HepG2 (cell line): ENCODE measurements around the gene RUBCNL. TPM values are rescaled to one million over a fixed set of nuclear protein-coding genes. Genes with fewer than 3 reads are reported as not detected.

ENCODE experiments used
- ATAC-seq: fragments of 200-7000 bp; cut with Tn5 transposase; 3 replicates; pipeline ENCODE4 v1.9.1; 2020; ENCODE audit warnings: mild to moderate bottlenecking, moderate library complexity
- BruUV-seq: library from RNA; stranded (reverse); fragments of 400-500 nt; replicated peaks from 2 replicates; lab custom pipeline; 2021; lab: Mats Ljungman, UMichigan
- CTCF ChIA-PET: fragments of 300-600 bp; formaldehyde crosslinking; extraction: SDS; loops from one replicate; lab custom pipeline; 2021; ENCODE audit warnings: low total read pairs, inconsistent platforms, low intra/inter-chr PET ratio; lab: Yijun Ruan, JAX
- POLR2A ChIA-PET: fragments of 350-600 bp; sonication (Branson Sonifier 250); formaldehyde crosslinking; loops from one replicate; lab custom pipeline; 2020; ENCODE audit warnings: antibody characterized with exemption, inconsistent platforms; lab: Yijun Ruan, JAX
- DNase-seq: peaks from one replicate; pipeline ENCODE4 v3.0.0-alpha.2; 2015; ENCODE audit warnings: low spot score
- FAIRE-seq: peaks from 3 replicates; lab custom pipeline; 2011; peaks lifted over from hg19 to GRCh38; lab: Jason Lieb, UNC
- H2AFZ ChIP-seq: one replicate; pipeline ENCODE4 v1.6.1; 2011; ENCODE audit warnings: low read length, inconsistent platforms
- H3K27ac ChIP-seq: fragments of 300-600 bp; 3 replicates; pipeline ENCODE4 v1.8.0; 2011; ENCODE audit warnings: mixed run types, mild to moderate bottlenecking, mixed read lengths, low read length, inconsistent platforms; ENCODE audit not compliant: insufficient read depth; ENCODE audit errors: extremely low read length
- H3K27me3 ChIP-seq, 2 experiments: fragments of 200-600 bp in 1 of 2; 2 replicates in 1 of 2; 3 replicates in 1 of 2; pipeline versions ENCODE4 v1.6.0 to v1.8.0; 2011; ENCODE audit warnings: low read length in 2 of 2, mild to moderate bottlenecking in 2 of 2, moderate library complexity in 2 of 2, inconsistent platforms in 1 of 2; ENCODE audit not compliant: insufficient read depth in 2 of 2, control insufficient read depth in 1 of 2
- H3K36me3 ChIP-seq, 2 experiments: fragments of 200-600 bp in 1 of 2; replicated peaks in 1 of 2; 2 replicates in 1 of 2; 3 replicates in 1 of 2; pipeline versions ENCODE4 v1.5.1 to v1.8.0; 2011; ENCODE audit warnings: low read length in 2 of 2, inconsistent platforms in 1 of 2; ENCODE audit not compliant: insufficient read depth in 2 of 2, control insufficient read depth in 1 of 2
- H3K4me1 ChIP-seq: 2 replicates; pipeline ENCODE4 v1.5.1; 2012; ENCODE audit warnings: low read length, inconsistent platforms; ENCODE audit not compliant: insufficient read depth
- H3K4me2 ChIP-seq: 2 replicates; pipeline ENCODE4 v1.6.0; 2011; ENCODE audit warnings: low read depth, low read length, inconsistent platforms
- H3K4me3 ChIP-seq, 3 experiments: fragments of 200-600 bp in 1 of 3; sonication (generic), shearing (Covaris generic) in 1 of 3; replicated peaks in 1 of 3; 2 replicates each; pipeline ENCODE4 v1.5.1; 2011 to 2016; ENCODE audit warnings: low read length in 3 of 3, inconsistent platforms in 2 of 3, low read depth in 2 of 3, mild to moderate bottlenecking in 2 of 3, control low read depth in 1 of 3, mixed read lengths in 1 of 3; ENCODE audit not compliant: insufficient read depth in 1 of 3
- H3K79me2 ChIP-seq: one replicate; pipeline ENCODE4 v1.6.1; 2011; ENCODE audit warnings: low read length, inconsistent platforms; ENCODE audit not compliant: insufficient read depth
- H3K9ac ChIP-seq: 2 replicates; pipeline ENCODE4 v1.6.0; 2011; ENCODE audit warnings: mild to moderate bottlenecking, low read depth, low read length, inconsistent platforms; ENCODE audit not compliant: insufficient read depth
- H3K9me3 ChIP-seq: 2 replicates; pipeline ENCODE4 v1.5.1; 2012; ENCODE audit warnings: mild to moderate bottlenecking, low read length
- H4K20me1 ChIP-seq: 2 replicates; pipeline ENCODE4 v1.6.0; 2011; ENCODE audit warnings: inconsistent platforms, mild to moderate bottlenecking, low read length, moderate library complexity; ENCODE audit not compliant: insufficient read depth
- ATF2 ChIP-seq: sonication (generic); formaldehyde crosslinking; IDR thresholded peaks from 2 replicates; pipeline ENCODE4 v1.4.0; 2020; ENCODE audit warnings: missing genetic modification reagents
- E2F1 ChIP-seq: sonication (generic); formaldehyde crosslinking; IDR thresholded peaks from 2 replicates; pipeline ENCODE4 v1.5.0; 2020; ENCODE audit warnings: missing genetic modification reagents
- JARID2 ChIP-seq: sonication (generic); formaldehyde crosslinking; IDR thresholded peaks from 2 replicates; pipeline ENCODE4 v1.8.1; 2023; ENCODE audit warnings: missing genetic modification reagents, inconsistent platforms; ENCODE audit not compliant: insufficient replicate concordance
- KDM2A ChIP-seq: sonication (generic); formaldehyde crosslinking; IDR thresholded peaks from 2 replicates; pipeline ENCODE4 v1.4.0; 2020; ENCODE audit warnings: low read depth, missing genetic modification reagents, borderline replicate concordance
- KDM4B ChIP-seq: sonication (generic); formaldehyde crosslinking; IDR thresholded peaks from 2 replicates; pipeline ENCODE4 v1.4.0; 2020; ENCODE audit warnings: missing genetic modification reagents
- RARA ChIP-seq: IDR thresholded peaks from 2 replicates; pipeline ENCODE4 v1.6.1; 2016; ENCODE audit warnings: missing genetic modification reagents, missing compliant biosample characterization
- SMC3 ChIP-seq: IDR thresholded peaks from 2 replicates; pipeline ENCODE4 v1.6.1; 2011; ENCODE audit warnings: low read length, improper control_type of control experiment
- SNAPC5 ChIP-seq: sonication (generic); formaldehyde crosslinking; IDR thresholded peaks from 2 replicates; pipeline ENCODE4 v1.8.1; 2023; ENCODE audit warnings: mild to moderate bottlenecking, missing genetic modification reagents, borderline replicate concordance
- ZBTB7B ChIP-seq: sonication (generic); formaldehyde crosslinking; IDR thresholded peaks from 2 replicates; pipeline ENCODE4 v1.4.0; 2020; ENCODE audit warnings: missing genetic modification reagents
- ZNF510 ChIP-seq: sonication (generic); formaldehyde crosslinking; IDR thresholded peaks from 2 replicates; pipeline ENCODE4 v1.4.0; 2020; ENCODE audit warnings: low read depth, mild to moderate bottlenecking, missing genetic modification reagents
- ZNF839 ChIP-seq: sonication (generic); formaldehyde crosslinking; IDR thresholded peaks from 2 replicates; pipeline ENCODE4 v1.4.0; 2020; ENCODE audit warnings: missing genetic modification reagents, mild to moderate bottlenecking, borderline replicate concordance
- WGBS: methylation state at CpG from one replicate; pipeline ENCODE4 v1.1.6; 2017; ENCODE audit warnings: low lambda C conversion rate; 5-methylcytosine and 5-hydroxymethylcytosine counted together
- in situ Hi-C: cut with HindIII; loops from 2 replicates; pipeline ENCODE4 v1.10.0; 2017; ENCODE audit warnings: low pct_unique_long_range_greater_than_20kb; ENCODE audit not compliant: extremely low pct_ligation_motif_present
- intact Hi-C: fragments of 100-400 bp; cut with micrococcal nuclease; formaldehyde crosslinking; loops from one replicate; pipeline ENCODE4 v1.10.0; 2022; ENCODE audit not compliant: unreplicated experiment
- polyA plus RNA-seq, 8 experiments: library from polyadenylated mRNA; depleted of rRNA in 3 of 8; stranded (reverse) in 7 of 8; unstranded in 1 of 8; fragments of >200 nt; fragmentation: Illumina TruSeq in 4 of 8; extraction: Trizol in 4 of 8; gene quantifications; 2 replicates each; pipeline versions ENCODE4 v1.2.1 to v1.2.3, GENCODE V29; 2011 to 2016; ENCODE audit warnings: low read depth in 4 of 8, missing spikeins in 1 of 8, mixed read lengths in 1 of 8; ENCODE audit not compliant: insufficient read depth in 1 of 8
- total RNA-seq, 5 experiments: library from RNA; depleted of rRNA; stranded (reverse); fragments of >200 nt; fragmentation: Illumina TruSeq; extraction: Trizol; gene quantifications; 2 replicates each; pipeline ENCODE4 v1.2.3, GENCODE V29; 2016; ENCODE audit warnings: low read depth in 1 of 5
- TF ChIP-seq, protein P1 (sequence below): sonication (generic); formaldehyde crosslinking; IDR thresholded peaks from 2 replicates; pipeline ENCODE4 v1.4.0; 2020; ENCODE audit warnings: missing genetic modification reagents

The RUBCNL gene
- total and polyA plus RNA-seq, 2 of the 13 experiments (the other 11 are each of a cell fraction or from before 2014, with no cell fraction given) = not detected

GRCh38 chr13:46354156-46355087 is 32.6 kb downstream of the RUBCNL start (continued):
- TF ChIP-seq ATF2 (CRISPR knock-in tag) = no peak
- TF ChIP-seq, all 625 proteins: peak for 27

- Histone ChIP-seq H2AFZ (no peak overlapping the region), H3K4me1 (peaks cover 5% of the 10 kb centered on the region; the same call in 1 of the 2 replicates), H3K4me3 (no peak overlapping the region), H3K36me3 (no peaks in the 10 kb centered on the region), H3K9me3 (no peaks in the 10 kb centered on the region; the same call in 1 of the 2 replicates), H3K27me3 (no peaks in the 10 kb centered on the region; a peak in 1 of 5 replicates), H3K9ac (no peak overlapping the region), H3K79me2 (no peaks in the 10 kb centered on the region), H4K20me1 (no peaks in the 10 kb centered on the region), H3K4me2 (no peak overlapping the region), H3K27ac (no peak overlapping the region)
- in situ Hi-C loops (no loop called here), intact Hi-C loops (no loop called here)
- CTCF ChIA-PET = no interaction called here
- ATAC-seq = no peak
- WGBS = 46% methylated on average over 8 of the region's 8 CpGs
- no peak for DNase-seq
- TF ChIP-seq ZNF839 (CRISPR knock-in tag) (no peak), JARID2 (CRISPR knock-in tag) (no peak), E2F1 (CRISPR knock-in tag) (no peak), RARA (CRISPR knock-in tag) (no peak), SMC3 (no peak), KDM2A (CRISPR knock-in tag) (no peak), KDM4B (no peak), ZBTB7B (no peak), SNAPC5 (CRISPR knock-in tag) (no peak), ZNF510 (CRISPR knock-in tag) (no peak)
- TF ChIP-seq, protein P1, sequence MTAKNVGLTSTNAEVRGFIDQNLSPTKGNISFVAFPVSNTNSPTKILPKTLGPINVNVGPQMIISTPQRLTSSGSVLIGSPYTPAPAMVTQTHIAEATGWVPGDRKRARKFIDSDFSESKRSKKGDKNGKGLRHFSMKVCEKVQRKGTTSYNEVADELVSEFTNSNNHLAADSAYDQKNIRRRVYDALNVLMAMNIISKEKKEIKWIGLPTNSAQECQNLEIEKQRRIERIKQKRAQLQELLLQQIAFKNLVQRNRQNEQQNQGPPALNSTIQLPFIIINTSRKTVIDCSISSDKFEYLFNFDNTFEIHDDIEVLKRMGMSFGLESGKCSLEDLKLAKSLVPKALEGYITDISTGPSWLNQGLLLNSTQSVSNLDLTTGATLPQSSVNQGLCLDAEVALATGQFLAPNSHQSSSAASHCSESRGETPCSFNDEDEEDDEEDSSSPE = no peak
- FAIRE-seq = no peak
- POLR2A ChIA-PET = no interaction called here
- BruUV-seq = no TSS peak
Measured at GRCh38 chr13:46352805-46353204, 34.2 kb downstream of the RUBCNL start.
